Measurements from ENCODE around the gene TEX19.
"Not testable (repeated sequence)": the region's sequence is repeated elsewhere in the genome, so short reads cannot be mapped to it uniquely, and the experiment has no call there.

TEX19 gene

GRCh38 chr17:82412081-82412480, 53.0 kb downstream of the TEX19 start:
- DNase-seq: not testable (repeated sequence)

- no peak for DNase-seq
These were observed 53.8 kb downstream of the TEX19 start for GRCh38 chr17:82412535-82413520.

All from CD4-positive, alpha-beta T cell treated with Interleukin-17A for 4 hours (primary cell).